Gastroesophageal sphincter (tissue), 4 donors: Measurements from ENCODE around the gene PANK1. TPM values are rescaled to one million over a fixed set of nuclear protein-coding genes. Genes with fewer than 3 reads are reported as not detected.
"Not testable (repeated sequence)": the region's sequence is repeated elsewhere in the genome, so short reads cannot be mapped to it uniquely, and the experiment has no call there.

Source experiments
- ATAC-seq: fragments of 150-250 bp; one replicate; pipeline ENCODE4 v1.9.1; 2016; ENCODE audit warnings: mild to moderate bottlenecking, moderate library complexity
- H3K27ac ChIP-seq, 4 donors: fragments of 200-600 bp; sonication (generic) in 3 of 4; 1 replicate in 3 of 4; 2 replicates in 1 of 4; pipeline ENCODE4 v1.5.1; 2016 to 2019
- H3K27me3 ChIP-seq: fragments of 200-600 bp; sonication (generic); one replicate; pipeline ENCODE4 v1.5.1; 2019
- H3K36me3 ChIP-seq, 2 donors: fragments of 200-600 bp; sonication (generic); one replicate each; pipeline ENCODE4 v1.5.1; 2019; ENCODE audit warnings: control low read depth in 1 of 2
- H3K4me1 ChIP-seq, 3 donors: fragments of 200-600 bp; sonication (generic); 1 replicate in 2 of 3; 2 replicates in 1 of 3; pipeline ENCODE4 v1.5.1; 2016 to 2019; ENCODE audit warnings: control low read depth in 2 of 3
- H3K4me3 ChIP-seq, 2 donors: fragments of 200-600 bp; sonication (generic); one replicate each; pipeline ENCODE4 v1.5.1; 2019; ENCODE audit warnings: mild to moderate bottlenecking in 1 of 2, moderate library complexity in 1 of 2
- H3K9me3 ChIP-seq, 3 donors: fragments of 200-600 bp; sonication (generic); one replicate each; pipeline ENCODE4 v1.5.1; 2017 to 2019; ENCODE audit warnings: control low read depth in 2 of 3
- CTCF ChIP-seq, 4 experiments: fragments of 200-600 bp in 2 of 4; fragments of 450-650 bp in 2 of 4; sonication (generic) in 1 of 4; IDR thresholded peaks; one replicate each; pipeline ENCODE4 v1.5.1; 2017 to 2019; ENCODE audit warnings: antibody characterized with exemption in 4 of 4, mild to moderate bottlenecking in 2 of 4, moderate library complexity in 2 of 4
- EP300 ChIP-seq: sonication (generic); formaldehyde crosslinking; IDR thresholded peaks from one replicate; pipeline ENCODE4 v1.6.1; 2017; ENCODE audit warnings: antibody characterized with exemption, mild to moderate bottlenecking
- POLR2A ChIP-seq, 2 donors: fragments of 450-650 bp; IDR thresholded peaks; one replicate each; pipeline ENCODE4 v1.6.1; 2017; ENCODE audit warnings: antibody characterized with exemption in 2 of 2, mild to moderate bottlenecking in 2 of 2, moderate library complexity in 1 of 2
- POLR2AphosphoS5 ChIP-seq: sonication (generic); formaldehyde crosslinking; IDR thresholded peaks from one replicate; pipeline ENCODE4 v1.6.1; 2017; ENCODE audit warnings: antibody characterized with exemption
- whole genome bisulfite sequencing, 2 donors: methylation state at CpG; one replicate each; pipeline ENCODE4 v1.1.5; 2018; ENCODE audit warnings: low coverage in 1 of 2; 5-methylcytosine and 5-hydroxymethylcytosine counted together
- total RNA-seq, 4 donors: library from RNA; depleted of rRNA; stranded (reverse); fragments of >200 nt; gene quantifications; one replicate each; pipeline ENCODE4 v1.1.0, GENCODE V29; 2016

Gene PANK1
- total RNA-seq, 4 donors from 2014 or later: 3.6 to 4.9 (median 4.1) TPM

- no peak overlapping the region for H3K4me3 ChIP-seq
- TF ChIP-seq POLR2AphosphoS5 (no peak), EP300 (no peak), POLR2A (IDR thresholded peaks at IDR 0.05) (no peak), CTCF (IDR thresholded peaks at IDR 0.05) (no peak)
- no peak overlapping the region for H3K27ac ChIP-seq
- H3K9me3 ChIP-seq: no peaks in the 10 kb centered on the region
- H3K36me3 ChIP-seq: no peaks in the 10 kb centered on the region
- H3K4me1 ChIP-seq: peaks cover 0 to 7% (median 0%) of the 10 kb centered on the region in 3 donors
- WGBS, 2 donors: 61 to 70% methylated on average over 2 to 5 of the region's 5 CpGs
- no peaks in the 10 kb centered on the region for H3K27me3 ChIP-seq
- no peak for ATAC-seq
Observed at GRCh38 chr10:89550509-89550908, 94.5 kb downstream of the PANK1 start.

GRCh38 chr10:89549510-89549909, 95.5 kb downstream of the PANK1 start:
- H3K9me3 ChIP-seq: no peaks in the 10 kb centered on the region
- no peaks in the 10 kb centered on the region for H3K36me3 ChIP-seq
- no peak overlapping the region for H3K4me3 ChIP-seq
- H3K27ac ChIP-seq: no peak overlapping the region
- H3K4me1 ChIP-seq: peaks cover 0 to 7% (median 0%) of the 10 kb centered on the region in 3 donors
- no peak for ATAC-seq
- no peak for TF ChIP-seq POLR2AphosphoS5
- TF ChIP-seq CTCF (IDR thresholded peaks at IDR 0.05): no peak
- no peak for TF ChIP-seq POLR2A (IDR thresholded peaks at IDR 0.05)
- TF ChIP-seq EP300: no peak
- WGBS, 2 donors: 65 to 75% methylated on average over 1 of the region's 1 CpG
- no peaks in the 10 kb centered on the region for H3K27me3 ChIP-seq

GRCh38 chr10:89548673-89549072, 96.4 kb downstream of the PANK1 start:
- Histone ChIP-seq H3K27ac (no peak overlapping the region), H3K4me1 (peaks cover 0 to 7% (median 0%) of the 10 kb centered on the region in 3 donors), H3K4me3 (no peak overlapping the region), H3K36me3 (no peaks in the 10 kb centered on the region), H3K27me3 (no peaks in the 10 kb centered on the region), H3K9me3 (no peaks in the 10 kb centered on the region)
- TF ChIP-seq POLR2A (IDR thresholded peaks at IDR 0.05): no peak
- TF ChIP-seq CTCF (IDR thresholded peaks at IDR 0.05): no peak
- TF ChIP-seq EP300: no peak
- no peak for TF ChIP-seq POLR2AphosphoS5
- WGBS, 2 donors: 85 to 96% methylated on average over 3 to 6 of the region's 6 CpGs
- ATAC-seq: no peak

- H3K27me3 ChIP-seq: no peaks in the 10 kb centered on the region
- H3K4me1 ChIP-seq: no peaks in the 10 kb centered on the region
- H3K36me3 ChIP-seq: no peaks in the 10 kb centered on the region
- TF ChIP-seq CTCF (IDR thresholded peaks at IDR 0.05): no peak
- TF ChIP-seq POLR2AphosphoS5: no peak
- no peak for TF ChIP-seq EP300
- no peak for TF ChIP-seq POLR2A (IDR thresholded peaks at IDR 0.05)
- 70 to 94% methylated on average over 1 to 2 of the region's 2 CpGs for WGBS, 2 donors
- no peak for ATAC-seq
- no peak overlapping the region for H3K4me3 ChIP-seq
- no peak overlapping the region for H3K27ac ChIP-seq
- H3K9me3 ChIP-seq: no peaks in the 10 kb centered on the region
Observed at GRCh38 chr10:89547853-89548513, 97.1 kb downstream of the PANK1 start.

- WGBS, 2 donors: 93 to 100% methylated on average over 1 of the region's 1 CpG
- ATAC-seq: not testable (repeated sequence)
Observed at GRCh38 chr10:89546651-89547050, 98.4 kb downstream of the PANK1 start.

More at GRCh38 chr10:89546651-89547050, 98.4 kb downstream of the PANK1 start:
- not testable (repeated sequence) for H3K27ac ChIP-seq, H3K27me3 ChIP-seq, H3K9me3 ChIP-seq, H3K4me1 ChIP-seq, H3K36me3 ChIP-seq, H3K4me3 ChIP-seq
